RPMI8226 (cell line): Measurements from ENCODE around the gene ATXN7L3.
A peak's percentile ranks its signal among the peaks of the same experiment; 100 is the strongest.

Source experiments
- DNase-seq: peaks from one replicate; pipeline ENCODE4 v3.0.0-alpha.2; 2015

ATXN7L3 gene

GRCh38 chr17:44198721-44199552 lies 747 bp downstream of the ATXN7L3 start:
- peak; percentile 68 for DNase-seq

GRCh38 chr17:44197980-44198720 lies 1.5 kb downstream of the ATXN7L3 start:
- DNase-seq = peak; percentile 75

DNA sequence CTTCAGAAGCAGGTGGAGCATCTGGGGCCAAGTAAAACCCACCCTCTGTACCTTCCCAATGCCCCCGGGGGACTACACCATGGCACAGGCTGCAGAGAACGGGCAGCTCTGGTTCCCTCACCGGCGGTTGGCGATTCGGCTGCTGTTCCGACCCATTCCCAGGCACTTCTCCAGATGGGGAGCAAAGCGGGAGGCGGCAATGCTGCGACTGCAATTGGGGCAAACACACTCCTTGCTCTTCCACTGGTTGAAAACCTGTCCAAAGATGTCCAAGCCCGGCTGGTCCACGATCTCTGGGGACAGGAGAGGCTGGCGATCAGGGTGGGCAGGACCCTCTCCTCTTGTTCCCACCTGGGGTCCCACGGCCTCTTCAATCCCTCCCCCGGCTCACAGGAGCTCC lies 2.6 kb downstream of the ATXN7L3 start:
- no peak for DNase-seq

DNA sequence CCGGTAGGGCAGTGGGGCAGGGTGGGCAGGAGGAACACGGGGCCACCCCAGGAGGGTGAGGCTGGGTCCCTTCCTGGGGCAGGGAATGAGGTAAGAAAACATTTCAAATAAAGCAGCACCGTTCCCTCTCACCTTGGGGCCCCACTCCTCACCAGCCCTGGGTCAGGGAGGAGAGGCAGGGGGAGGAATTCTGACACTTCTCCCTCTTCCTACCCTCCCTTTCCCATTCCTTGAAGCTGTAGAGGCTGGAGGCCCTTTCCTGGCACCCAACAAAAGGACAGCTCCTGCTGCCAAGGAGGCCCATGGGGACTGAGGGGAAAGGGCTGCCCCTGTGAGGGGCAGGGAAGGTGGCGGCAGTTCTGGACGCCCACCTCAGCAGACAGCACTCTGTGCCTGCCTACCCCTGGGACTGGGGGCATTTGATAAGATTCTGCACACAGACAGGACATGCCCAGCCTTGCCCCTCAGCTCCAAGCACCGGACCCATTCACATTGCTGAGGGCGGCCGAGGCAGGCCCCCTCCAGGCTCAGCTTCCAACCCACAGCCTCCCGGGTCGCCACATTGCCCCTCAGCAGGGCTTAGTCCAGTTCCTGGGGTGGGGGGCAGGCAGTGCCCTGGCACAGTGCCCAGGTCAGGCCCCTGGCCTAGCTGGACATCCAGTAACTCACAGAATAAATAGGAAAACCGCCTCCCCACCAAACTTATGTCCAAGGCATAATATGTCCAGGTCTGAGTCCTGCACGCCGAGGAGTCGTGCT lies 6.2 kb downstream of the ATXN7L3 start:
- no peak for DNase-seq

DNA sequence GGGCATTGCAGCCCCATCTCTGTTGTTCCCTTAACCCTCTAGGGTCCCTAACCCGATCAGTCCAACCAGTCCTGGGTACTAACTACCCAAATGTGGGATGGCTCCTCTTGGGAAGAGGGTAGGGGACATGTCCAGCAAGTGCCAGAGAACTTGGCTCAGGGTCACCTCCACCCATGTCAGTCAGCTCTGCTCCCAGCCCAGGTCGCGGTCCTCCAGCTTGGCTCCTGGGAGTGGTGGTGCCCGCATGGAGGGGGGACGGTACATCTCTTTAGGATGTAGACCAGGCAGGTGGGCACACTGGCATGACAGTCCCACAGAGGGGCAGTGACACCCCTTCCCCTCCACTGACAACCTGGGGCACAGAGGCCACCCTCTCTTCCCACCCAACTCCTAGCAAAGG lies 6.9 kb downstream of the ATXN7L3 start:
- no peak for DNase-seq

DNA sequence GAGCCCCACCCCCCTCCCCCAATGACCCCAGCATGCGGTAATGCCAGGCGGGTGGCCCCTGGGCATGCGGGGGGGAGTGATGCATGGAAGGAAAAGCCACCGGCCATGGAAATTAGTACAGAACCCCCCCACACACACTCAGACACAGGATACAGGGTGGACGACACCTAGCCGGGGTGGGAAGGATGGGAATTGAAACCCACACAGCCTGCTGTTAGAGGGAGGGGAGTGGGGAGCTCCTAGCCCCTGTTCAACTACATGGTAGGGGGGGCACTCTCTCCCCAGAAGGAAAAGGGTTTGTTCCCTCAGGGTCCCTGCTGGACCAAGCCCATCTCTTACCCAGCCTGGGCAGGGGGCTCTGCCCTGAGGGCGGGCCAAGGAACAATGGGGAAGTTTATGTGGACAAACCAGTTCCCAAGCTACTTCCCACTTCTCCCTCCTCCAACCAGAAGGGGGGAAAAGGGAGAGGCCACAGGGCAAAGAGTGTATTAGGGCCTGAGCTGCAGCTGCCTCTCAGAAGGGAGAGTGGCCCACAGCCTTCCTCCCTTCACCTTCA lies 7.7 kb downstream of the ATXN7L3 start:
- DNase-seq = no peak

DNA sequence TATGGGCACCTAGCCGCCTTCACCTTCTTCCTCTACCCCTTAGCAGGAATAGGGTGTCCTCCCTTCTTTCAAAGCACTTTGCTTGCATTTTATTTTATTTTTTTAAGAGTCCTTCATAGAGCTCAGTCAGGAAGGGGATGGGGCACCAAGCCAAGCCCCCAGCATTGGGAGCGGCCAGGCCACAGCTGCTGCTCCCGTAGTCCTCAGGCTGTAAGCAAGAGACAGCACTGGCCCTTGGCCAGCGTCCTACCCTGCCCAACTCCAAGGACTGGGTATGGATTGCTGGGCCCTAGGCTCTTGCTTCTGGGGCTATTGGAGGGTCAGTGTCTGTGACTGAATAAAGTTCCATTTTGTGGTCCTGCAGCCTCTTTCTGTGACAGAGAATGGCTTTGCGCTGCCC lies 8.3 kb downstream of the ATXN7L3 start:
- no peak for DNase-seq

- no peak for DNase-seq
Measured at GRCh38 chr17:44190481-44190880, 9.2 kb downstream of the ATXN7L3 start.

- no peak for DNase-seq
Measured at GRCh38 chr17:44188576-44189403, 10.9 kb downstream of the ATXN7L3 start.

DNA sequence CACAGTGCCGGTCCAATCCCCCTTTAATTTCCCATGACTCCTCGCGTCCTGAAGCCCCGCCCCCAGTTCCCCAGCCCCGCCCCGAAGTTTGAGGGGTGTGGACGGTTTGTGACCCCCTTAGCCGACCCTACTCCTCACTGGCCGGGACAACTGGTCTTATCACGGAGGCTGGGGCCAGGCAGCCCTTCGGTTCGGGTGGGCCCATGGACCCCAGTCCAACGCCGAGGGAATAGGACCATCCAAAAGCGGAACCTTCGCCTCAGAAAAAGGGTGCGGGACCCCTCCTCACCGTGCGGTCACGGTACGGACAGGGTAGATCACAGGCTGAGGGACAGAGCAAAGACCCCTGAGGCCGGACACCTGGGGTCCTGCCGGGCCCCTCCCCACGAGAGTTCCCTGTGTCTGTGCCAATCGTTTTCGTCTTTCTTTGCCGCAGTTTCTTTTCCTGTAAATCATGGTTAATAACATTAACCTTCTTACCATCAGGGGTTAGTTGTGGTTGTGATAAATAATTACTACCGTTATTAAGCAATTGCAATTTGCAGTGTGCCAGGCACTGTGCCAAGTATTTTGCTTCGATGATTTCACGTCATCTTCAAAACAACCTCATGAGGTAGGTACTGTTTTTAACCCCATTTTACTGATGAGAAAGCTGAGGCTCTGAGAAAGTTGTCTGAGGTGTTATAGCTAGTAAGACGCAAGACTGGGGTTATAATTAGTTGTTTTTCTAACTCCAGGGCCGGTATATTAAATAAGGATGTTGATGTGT lies 12.4 kb downstream of the ATXN7L3 start:
- peak; percentile 29 for DNase-seq

DNA sequence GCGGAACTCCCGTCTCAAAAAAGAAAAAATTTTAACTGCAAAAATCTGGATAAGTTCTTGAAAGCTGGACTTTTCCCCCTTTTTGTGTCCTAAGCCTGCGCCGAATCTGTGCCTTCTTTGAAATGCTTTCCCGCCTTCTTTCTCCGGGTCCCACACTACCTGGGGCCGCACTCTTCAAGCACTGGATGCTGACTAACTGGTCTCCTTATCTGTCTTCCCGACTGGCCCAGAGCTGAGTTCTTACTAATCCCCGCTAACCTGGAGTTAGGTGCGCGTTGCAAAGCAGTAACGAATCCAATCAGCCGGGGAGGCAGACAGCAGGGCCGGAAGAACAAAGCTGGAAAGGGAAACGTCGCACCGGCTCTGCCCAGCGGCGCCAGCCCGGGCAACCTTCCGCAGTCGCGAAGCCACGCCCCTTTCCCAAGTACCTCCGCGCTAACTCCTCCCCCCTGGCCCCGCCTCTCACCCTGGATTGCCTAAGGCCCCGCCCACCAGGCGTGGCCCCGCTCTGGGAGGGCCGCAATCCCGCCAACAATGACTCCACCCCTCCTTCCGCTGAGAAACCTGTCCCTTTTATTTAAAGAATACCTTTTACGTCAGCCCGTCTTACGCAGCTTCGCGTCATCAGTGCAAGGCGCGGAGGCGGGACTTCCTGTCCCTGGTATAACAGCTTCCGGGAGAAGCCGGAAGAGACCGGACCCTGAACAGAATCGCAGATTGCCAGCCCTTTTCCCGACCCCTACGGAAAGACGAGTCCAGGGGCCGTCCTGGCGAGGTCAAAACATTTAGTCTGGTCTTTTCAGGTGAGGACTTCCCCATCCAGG lies 13.2 kb downstream of the ATXN7L3 start, which contains the start of gene TMUB2:
Gene TMUB2 (plus strand): TSS at position 666 of the 824 bp plus-strand sequence. CDS start 737 bp downstream, outside the sequence.
- peak; percentile 99 for DNase-seq

- DNase-seq = no peak
Measured at GRCh38 chr17:44184212-44184810, 15.4 kb downstream of the ATXN7L3 start.

DNA sequence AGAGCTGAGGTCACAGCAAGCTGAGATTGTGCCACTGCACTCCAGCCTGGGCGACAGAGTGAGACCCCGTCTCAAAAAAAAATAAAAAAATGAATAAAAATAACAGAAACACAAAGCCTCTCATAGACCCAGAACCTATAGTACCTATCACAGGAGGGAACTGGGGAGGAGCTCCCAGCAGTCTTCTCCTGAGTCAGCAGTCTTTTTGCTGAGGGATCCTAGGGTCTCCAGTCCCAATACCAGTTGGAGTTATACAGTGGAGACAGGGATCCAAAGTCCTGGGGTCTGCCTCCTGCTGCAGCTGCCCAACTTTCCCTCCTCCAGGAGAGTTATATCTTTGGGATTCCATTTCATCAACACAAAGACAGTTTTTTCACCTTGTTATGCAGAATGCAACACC lies 16.7 kb downstream of the ATXN7L3 start:
- no peak for DNase-seq

GRCh38 chr17:44178133-44178532 lies 21.6 kb downstream of the ATXN7L3 start:
- no peak for DNase-seq

- no peak for DNase-seq
Measured at GRCh38 chr17:44177640-44178039, 22.0 kb downstream of the ATXN7L3 start.

DNA sequence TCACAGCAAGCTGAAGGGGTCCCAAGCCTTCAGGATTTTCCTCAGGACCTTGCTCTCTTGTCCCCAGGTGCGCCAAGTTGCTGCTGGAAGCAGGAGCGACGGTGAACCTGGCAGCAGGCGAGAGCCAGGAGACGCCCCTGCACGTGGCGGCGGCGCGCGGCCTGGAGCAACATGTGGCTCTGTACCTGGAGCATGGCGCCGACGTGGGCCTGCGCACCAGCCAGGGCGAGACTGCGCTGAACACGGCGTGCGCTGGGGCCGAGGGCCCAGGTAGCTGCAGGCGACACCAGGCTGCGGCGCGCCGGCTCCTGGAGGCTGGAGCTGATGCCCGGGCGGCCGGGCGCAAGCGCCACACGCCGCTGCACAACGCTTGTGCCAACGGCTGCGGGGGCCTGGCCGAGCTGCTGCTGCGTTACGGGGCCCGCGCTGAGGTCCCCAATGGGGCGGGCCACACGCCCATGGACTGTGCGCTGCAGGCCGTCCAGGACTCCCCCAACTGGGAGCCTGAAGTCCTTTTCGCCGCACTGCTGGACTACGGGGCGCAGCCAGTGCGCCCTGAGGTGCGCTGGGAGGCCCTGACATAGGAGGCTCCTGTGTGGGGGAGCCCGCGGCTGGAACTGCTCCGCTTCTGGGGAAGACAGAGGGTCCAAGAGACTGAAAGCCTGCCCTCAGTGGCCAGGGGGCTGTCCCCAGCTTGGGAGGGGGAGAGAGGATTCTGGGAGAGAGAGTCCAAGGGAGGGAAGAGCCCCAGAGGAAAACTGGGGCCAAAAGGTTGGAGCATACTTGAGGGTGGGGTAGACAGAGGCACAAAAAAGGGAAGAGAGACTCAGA lies 22.8 kb downstream of the ATXN7L3 start:
- DNase-seq = no peak

DNA sequence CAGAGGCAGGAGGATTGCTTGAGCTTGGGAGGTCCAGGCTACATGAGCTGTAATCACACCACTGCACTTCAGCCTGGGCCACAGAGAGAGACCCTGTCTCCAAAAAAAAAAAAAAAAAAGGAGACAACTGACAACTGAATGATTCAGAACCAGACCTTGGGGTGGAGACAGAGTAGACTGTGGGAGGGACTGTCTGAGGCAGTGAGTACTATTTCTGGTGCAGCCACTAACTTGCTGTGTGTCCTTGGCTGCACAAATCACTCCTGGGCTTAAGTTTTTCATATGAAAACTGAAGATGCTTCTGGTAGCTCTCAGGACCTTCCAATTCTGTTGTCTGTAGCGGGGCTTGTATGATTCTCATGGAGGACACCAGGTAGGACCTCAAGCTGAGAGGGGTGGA lies 23.4 kb downstream of the ATXN7L3 start:
- no peak for DNase-seq

GRCh38 chr17:44174427-44174826 lies 25.3 kb downstream of the ATXN7L3 start:
- no peak for DNase-seq

- no peak for DNase-seq
Measured at GRCh38 chr17:44171931-44172455, 27.7 kb downstream of the ATXN7L3 start.
